Stimulated activated CD4-positive, alpha-beta T cell treated with anti-CD3 and anti-CD28 coated beads, Interleukin-2, amount 100 ng/mL, for 4 hours (primary cell): ENCODE results near the gene CELSR1.

Source experiments
- DNase-seq: peaks from one replicate; pipeline ENCODE4 v3.0.0-alpha.2; 2020; ENCODE audit warnings: low read depth

Gene CELSR1

GRCh38 chr22:46395145-46395544 lies 142.3 kb downstream of the CELSR1 start:
- no peak for DNase-seq

- no peak for DNase-seq
Observed at GRCh38 chr22:46394622-46395021, 142.8 kb downstream of the CELSR1 start.

- no peak for DNase-seq
Observed at GRCh38 chr22:46393873-46394272, 143.5 kb downstream of the CELSR1 start.

GRCh38 chr22:46392137-46392844 lies 145.1 kb downstream of the CELSR1 start:
- no peak for DNase-seq

GRCh38 chr22:46391486-46392136 lies 145.8 kb downstream of the CELSR1 start:
- no peak for DNase-seq

GRCh38 chr22:46390652-46391301 lies 146.6 kb downstream of the CELSR1 start:
- no peak for DNase-seq

GRCh38 chr22:46390105-46390651 lies 147.2 kb downstream of the CELSR1 start:
- no peak for DNase-seq

- DNase-seq: no peak
Observed at GRCh38 chr22:46389081-46389480, 148.3 kb downstream of the CELSR1 start.

- no peak for DNase-seq
Observed at GRCh38 chr22:46388647-46389046, 148.8 kb downstream of the CELSR1 start.

GRCh38 chr22:46387748-46388147 lies 149.7 kb downstream of the CELSR1 start:
- no peak for DNase-seq

- DNase-seq: no peak
Observed at GRCh38 chr22:46386312-46386711, 151.1 kb downstream of the CELSR1 start.

- DNase-seq: no peak
Observed at GRCh38 chr22:46382524-46382923, 154.9 kb downstream of the CELSR1 start.

- no peak for DNase-seq
Observed at GRCh38 chr22:46381731-46382130, 155.7 kb downstream of the CELSR1 start.

- DNase-seq: no peak
Observed at GRCh38 chr22:46381142-46381541, 156.3 kb downstream of the CELSR1 start.

GRCh38 chr22:46380581-46380980 lies 156.8 kb downstream of the CELSR1 start:
- DNase-seq: no peak

GRCh38 chr22:46380069-46380468 lies 157.4 kb downstream of the CELSR1 start:
- DNase-seq: no peak

GRCh38 chr22:46379066-46379930 lies 158.1 kb downstream of the CELSR1 start:
- no peak for DNase-seq

- no peak for DNase-seq
Observed at GRCh38 chr22:46378426-46379065, 158.9 kb downstream of the CELSR1 start.

GRCh38 chr22:46377525-46378425 lies 159.6 kb downstream of the CELSR1 start:
- DNase-seq: no peak

- DNase-seq: no peak
Observed at GRCh38 chr22:46376908-46377524, 160.4 kb downstream of the CELSR1 start.
